ENCODE measurements around the gene CCDC194. TPM values are rescaled to one million over a fixed set of nuclear protein-coding genes. Genes with fewer than 3 reads are reported as not detected.

Gene CCDC194
- total RNA-seq, 4 donors from 2014 or later, result not detected

GRCh38 chr19:17409990-17410389, 16.0 kb upstream of the CCDC194 start:
- Histone ChIP-seq H3K27me3 (no peaks in the 10 kb centered on the region), H3K27ac (no peak overlapping the region), H3K36me3 (no peaks in the 10 kb centered on the region), H3K4me1 (peaks cover 0 to 38% (median 12%) of the 10 kb centered on the region in 4 donors), H3K9me3 (no peaks in the 10 kb centered on the region), H3K4me3 (no peak overlapping the region)
- in situ Hi-C loops (cut with MboI; ENCODE audit: low pct_ligation_motif_present in 1 of 4, low pct_unique_long_range_greater_than_20kb in 1 of 4, low sequenced_read_pairs in 3 of 4) (no loop called here), intact Hi-C loops (cut with DNase I; ENCODE audit: low total_unique reads) (no loop called here)
- 90 to 92% methylated on average over 2 to 9 of the region's 9 CpGs for WGBS, 2 donors (ENCODE audit: low coverage in 1 of 2)
- no peak for TF ChIP-seq POLR2AphosphoS5 (IDR thresholded peaks at IDR 0.05)
- no peak for TF ChIP-seq POLR2A (IDR thresholded peaks at IDR 0.05)
- TF ChIP-seq EP300 (IDR thresholded peaks at IDR 0.05; ENCODE audit: low read depth), result no peak
- TF ChIP-seq CTCF (IDR thresholded peaks at IDR 0.05), result no peak
- no peak for DNase-seq

GRCh38 chr19:17406887-17407196, 12.8 kb upstream of the CCDC194 start:
- TF ChIP-seq POLR2AphosphoS5 (IDR thresholded peaks at IDR 0.05) (no peak), CTCF (IDR thresholded peaks at IDR 0.05) (no peak)
- peaks cover 8 to 37% (median 10%) of the 10 kb centered on the region in 4 donors for H3K4me1 ChIP-seq
- in situ Hi-C loops (cut with MboI; ENCODE audit: low pct_ligation_motif_present in 1 of 4, low pct_unique_long_range_greater_than_20kb in 1 of 4, low sequenced_read_pairs in 3 of 4), result no loop called here
- no peaks in the 10 kb centered on the region for H3K36me3 ChIP-seq
- no peaks in the 10 kb centered on the region for H3K9me3 ChIP-seq
- intact Hi-C loops (cut with DNase I; ENCODE audit: low total_unique reads), result no loop called here
- 30% methylated on average over 2 of the region's 2 CpGs; no CpG with 5 or more reads in 1 of the 2 donors for WGBS, 2 donors (ENCODE audit: low coverage in 1 of 2)
- DNase-seq, result no peak
- peak overlapping the region in 2 of 4 donors; percentile 16 to 51 for H3K4me3 ChIP-seq
- peak overlapping the region; percentile 79 to 86 (median 86) for H3K27ac ChIP-seq
- H3K27me3 ChIP-seq, result no peaks in the 10 kb centered on the region

GRCh38 chr19:17406046-17406886, 12.3 kb upstream of the CCDC194 start:
- intact Hi-C loops (cut with DNase I; ENCODE audit: low total_unique reads), result no loop called here
- Histone ChIP-seq H3K27ac (peak overlapping the region; percentile 79 to 86 (median 86)), H3K4me1 (peaks cover 8 to 37% (median 10%) of the 10 kb centered on the region in 4 donors), H3K9me3 (no peaks in the 10 kb centered on the region), H3K27me3 (no peaks in the 10 kb centered on the region), H3K36me3 (no peaks in the 10 kb centered on the region), H3K4me3 (peak overlapping the region in 3 of 4 donors; percentile 16 to 51 (median 28))
- WGBS, 2 donors (ENCODE audit: low coverage in 1 of 2), result 65% methylated on average over 10 of the region's 10 CpGs; no CpG with 5 or more reads in 1 of the 2 donors
- in situ Hi-C loops (cut with MboI; ENCODE audit: low pct_ligation_motif_present in 1 of 4, low pct_unique_long_range_greater_than_20kb in 1 of 4, low sequenced_read_pairs in 3 of 4), result no loop called here
- TF ChIP-seq POLR2AphosphoS5 (IDR thresholded peaks at IDR 0.05) (no peak), POLR2A (IDR thresholded peaks at IDR 0.05) (no peak), CTCF (IDR thresholded peaks at IDR 0.05) (no peak), EP300 (IDR thresholded peaks at IDR 0.05; ENCODE audit: low read depth) (no peak)
- peak; percentile 48 for DNase-seq

- DNase-seq, result peak; percentile 51
- no peaks in the 10 kb centered on the region for H3K9me3 ChIP-seq
- intact Hi-C loops (cut with DNase I; ENCODE audit: low total_unique reads), result no loop called here
- H3K27me3 ChIP-seq, result no peaks in the 10 kb centered on the region
- WGBS, 2 donors (ENCODE audit: low coverage in 1 of 2), result 51% methylated on average over 18 of the region's 18 CpGs; no CpG with 5 or more reads in 1 of the 2 donors
- in situ Hi-C loops (cut with MboI; ENCODE audit: low pct_ligation_motif_present in 1 of 4, low pct_unique_long_range_greater_than_20kb in 1 of 4, low sequenced_read_pairs in 3 of 4), result no loop called here
- peak within 1 kb of the TSS; percentile 79 to 86 (median 86) for H3K27ac ChIP-seq
- peak; percentile 23 for TF ChIP-seq POLR2A (IDR thresholded peaks at IDR 0.05)
- peak in 2 of 3 donors; percentile 49 to 56 for TF ChIP-seq POLR2AphosphoS5 (IDR thresholded peaks at IDR 0.05)
- TF ChIP-seq CTCF (IDR thresholded peaks at IDR 0.05), result no peak
- peaks cover 8 to 37% (median 10%) of the 10 kb centered on the region in 4 donors for H3K4me1 ChIP-seq
- peak within 1 kb of the TSS; percentile 13 to 51 (median 22) for H3K4me3 ChIP-seq
- no peaks in the 10 kb centered on the region for H3K36me3 ChIP-seq
Measured at GRCh38 chr19:17405250-17406045, 11.5 kb upstream of the CCDC194 start, which contains the start of gene BST2. Gene BST2, minus strand, starts transcription at chr19:17405630. Its CDS starts 55 bp downstream, at chr19:17405575.
